LNCAP (cell line): Measurements from ENCODE around the gene SSPN.

Experiments
- TF ChIP-seq, protein P1 (sequence below): fragments of 450-650 bp; IDR thresholded peaks from 2 replicates; pipeline ENCODE4 v1.5.1; 2017; ENCODE audit warnings: mild to moderate bottlenecking

Gene SSPN, protein sequence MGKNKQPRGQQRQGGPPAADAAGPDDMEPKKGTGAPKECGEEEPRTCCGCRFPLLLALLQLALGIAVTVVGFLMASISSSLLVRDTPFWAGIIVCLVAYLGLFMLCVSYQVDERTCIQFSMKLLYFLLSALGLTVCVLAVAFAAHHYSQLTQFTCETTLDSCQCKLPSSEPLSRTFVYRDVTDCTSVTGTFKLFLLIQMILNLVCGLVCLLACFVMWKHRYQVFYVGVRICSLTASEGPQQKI

DNA sequence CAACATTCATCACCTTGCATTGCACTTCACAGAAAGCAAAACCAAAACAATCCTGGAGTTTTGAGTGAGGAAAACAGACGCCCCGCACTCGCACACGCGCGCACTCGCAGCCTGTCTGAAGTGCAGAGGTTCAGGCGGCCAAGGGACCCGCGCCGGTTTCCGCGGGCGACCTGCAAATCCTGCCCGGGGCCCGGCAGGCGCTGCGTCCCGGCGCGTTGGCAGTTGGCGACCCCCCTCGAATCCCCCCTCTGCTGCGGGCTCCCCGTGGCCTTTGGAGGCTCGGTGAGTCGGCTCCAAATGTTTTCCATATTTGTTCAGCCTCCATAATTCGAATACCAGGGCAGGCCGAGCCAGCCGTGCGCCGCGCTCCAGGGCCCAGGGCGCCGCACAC is at the start of gene SSPN:
Gene SSPN, plus strand, starts transcription at position 324 of the 391 bp plus-strand sequence. CDS start 100 bp downstream, outside the sequence.
- TF ChIP-seq, protein P1, sequence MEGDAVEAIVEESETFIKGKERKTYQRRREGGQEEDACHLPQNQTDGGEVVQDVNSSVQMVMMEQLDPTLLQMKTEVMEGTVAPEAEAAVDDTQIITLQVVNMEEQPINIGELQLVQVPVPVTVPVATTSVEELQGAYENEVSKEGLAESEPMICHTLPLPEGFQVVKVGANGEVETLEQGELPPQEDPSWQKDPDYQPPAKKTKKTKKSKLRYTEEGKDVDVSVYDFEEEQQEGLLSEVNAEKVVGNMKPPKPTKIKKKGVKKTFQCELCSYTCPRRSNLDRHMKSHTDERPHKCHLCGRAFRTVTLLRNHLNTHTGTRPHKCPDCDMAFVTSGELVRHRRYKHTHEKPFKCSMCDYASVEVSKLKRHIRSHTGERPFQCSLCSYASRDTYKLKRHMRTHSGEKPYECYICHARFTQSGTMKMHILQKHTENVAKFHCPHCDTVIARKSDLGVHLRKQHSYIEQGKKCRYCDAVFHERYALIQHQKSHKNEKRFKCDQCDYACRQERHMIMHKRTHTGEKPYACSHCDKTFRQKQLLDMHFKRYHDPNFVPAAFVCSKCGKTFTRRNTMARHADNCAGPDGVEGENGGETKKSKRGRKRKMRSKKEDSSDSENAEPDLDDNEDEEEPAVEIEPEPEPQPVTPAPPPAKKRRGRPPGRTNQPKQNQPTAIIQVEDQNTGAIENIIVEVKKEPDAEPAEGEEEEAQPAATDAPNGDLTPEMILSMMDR: no peak

DNA sequence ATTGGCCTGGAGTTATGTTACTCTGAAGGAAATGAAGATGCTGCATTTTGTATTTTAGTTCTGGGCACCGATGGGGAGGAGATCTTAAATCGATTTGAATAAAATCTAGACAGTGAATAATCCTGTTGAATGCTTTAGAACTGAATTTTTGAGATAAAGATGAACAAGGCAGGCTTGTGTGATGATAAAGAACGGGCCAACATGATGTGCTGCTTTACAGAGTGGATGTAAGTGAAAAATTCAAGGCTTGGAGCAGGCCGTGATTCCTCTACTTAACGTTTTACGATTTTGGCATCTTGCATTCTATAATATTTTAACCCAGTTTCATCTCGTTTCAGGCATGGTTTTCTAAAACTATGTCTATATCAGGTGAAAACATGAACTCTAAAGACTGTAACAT is 47.1 kb upstream of the SSPN start:
- TF ChIP-seq, protein P1: no peak

DNA sequence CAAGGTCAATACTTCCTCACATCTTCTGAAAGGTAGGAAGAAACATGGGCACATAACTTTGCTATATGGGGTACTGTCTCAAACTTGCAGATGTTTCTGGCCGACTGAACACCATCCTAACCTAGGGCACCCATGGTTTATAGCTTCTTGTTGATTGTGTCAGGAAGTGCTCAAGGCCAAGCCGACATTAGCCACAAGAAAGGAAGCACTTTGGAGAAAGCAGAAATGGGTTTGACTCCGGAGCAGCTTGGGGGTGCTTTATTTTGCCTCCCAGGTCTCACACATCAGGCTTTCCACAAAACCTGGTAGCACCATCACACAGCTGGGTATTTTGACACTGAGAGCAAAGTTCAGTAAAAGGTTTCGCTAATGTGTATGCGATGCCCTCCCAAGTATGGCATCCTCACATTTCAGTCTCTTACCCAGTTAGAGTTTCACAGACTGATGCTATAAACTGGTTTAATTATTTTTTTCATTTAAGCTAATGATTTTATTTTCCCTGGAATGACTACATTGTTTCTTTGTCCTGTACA is 45.3 kb upstream of the SSPN start:
- TF ChIP-seq, protein P1: no peak

DNA sequence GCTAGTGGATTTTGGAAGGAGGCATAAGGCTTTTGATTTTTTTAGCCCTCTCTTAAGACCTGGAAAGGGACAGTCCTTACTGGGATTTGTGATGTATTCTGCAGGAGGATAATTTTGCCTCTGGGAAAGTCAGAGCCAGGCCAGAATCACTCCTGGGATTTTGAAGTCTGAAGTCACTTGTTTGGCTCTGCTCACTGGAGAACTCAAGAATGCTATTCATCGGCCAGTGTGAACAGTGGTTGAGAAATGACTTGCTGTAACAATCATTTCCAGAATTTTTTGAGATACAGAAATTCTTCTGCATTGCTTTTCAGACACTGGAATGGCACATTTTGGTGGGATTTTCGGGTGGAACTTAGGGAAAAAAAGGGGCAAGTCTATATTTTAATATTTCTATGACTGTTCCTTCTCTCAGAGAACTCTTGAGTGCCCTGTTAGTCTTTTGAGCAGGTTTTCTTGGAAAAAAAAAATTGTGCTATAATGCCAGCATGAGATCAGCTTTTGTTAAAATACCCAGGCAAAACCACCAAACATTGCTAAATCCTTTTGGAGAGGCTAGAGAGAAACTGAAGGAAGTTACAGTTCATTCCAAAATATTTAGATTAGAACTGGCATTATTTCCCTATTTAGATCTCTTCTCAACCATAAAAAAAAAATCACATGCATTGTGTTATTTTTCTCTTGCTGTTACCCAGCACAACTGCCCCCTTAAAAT is 44.5 kb upstream of the SSPN start:
- TF ChIP-seq, protein P1: no peak

DNA sequence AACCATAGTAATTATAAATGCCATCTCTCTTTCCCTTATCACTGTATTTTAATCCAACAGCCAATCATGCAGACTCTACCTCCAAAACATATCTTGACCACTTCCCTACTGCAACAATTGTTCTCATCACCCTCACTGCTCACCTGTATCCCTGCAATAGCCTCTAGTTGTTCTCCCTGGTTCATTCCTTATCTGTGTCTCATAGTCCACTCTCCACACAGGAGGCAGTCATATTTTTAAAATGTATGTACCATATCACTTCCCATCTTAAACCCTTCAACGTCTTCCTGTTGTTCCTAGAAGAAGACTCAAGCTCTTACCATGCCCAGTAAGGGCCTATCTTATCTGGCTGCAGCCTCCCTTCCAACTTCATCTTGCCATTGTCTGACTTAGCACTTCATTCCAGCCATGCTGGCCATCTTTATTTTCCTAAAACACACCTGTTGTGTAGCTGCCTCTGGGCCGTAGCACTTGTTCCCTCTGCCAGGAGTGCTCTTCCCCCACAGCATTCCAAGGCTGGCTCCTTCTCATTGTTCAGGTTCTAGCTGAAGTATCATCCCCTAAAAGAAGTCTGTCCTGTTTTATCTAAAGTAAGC is 42.8 kb upstream of the SSPN start:
- TF ChIP-seq, protein P1: no peak

DNA sequence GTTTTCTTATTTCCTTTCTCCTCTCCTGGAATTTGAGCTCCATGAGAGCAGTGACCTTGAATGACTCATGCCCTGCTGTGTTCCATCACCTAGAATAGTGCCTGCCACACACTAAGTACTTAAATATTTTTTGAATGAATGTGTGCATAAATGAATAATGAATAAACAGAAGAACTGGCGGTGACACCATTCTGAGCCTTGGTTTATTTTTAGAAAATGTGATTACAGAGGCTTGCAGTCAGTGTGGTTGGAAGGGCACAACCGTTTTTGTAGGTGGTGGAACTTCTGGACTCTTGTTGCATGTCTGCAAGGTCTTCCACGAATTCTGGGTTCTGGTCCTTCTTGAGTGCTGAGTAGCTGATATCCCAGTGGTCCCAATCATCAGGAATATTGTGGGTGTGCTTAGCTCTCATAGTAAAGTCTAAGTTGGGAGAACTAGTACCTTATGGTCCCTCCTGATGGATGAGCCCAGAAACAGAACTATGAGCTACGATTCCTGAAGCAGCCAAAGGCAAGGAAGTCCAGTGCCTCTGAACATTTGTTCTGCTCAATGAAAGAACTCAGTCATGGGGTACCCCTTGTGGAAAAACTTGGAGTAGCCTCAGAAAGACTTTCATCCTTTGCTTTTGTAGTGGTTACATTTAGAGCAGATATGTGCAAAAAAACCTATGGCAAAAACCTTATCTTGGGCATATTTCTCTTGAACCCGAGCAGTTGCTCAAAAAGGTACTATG is 41.8 kb upstream of the SSPN start:
- TF ChIP-seq, protein P1: no peak

DNA sequence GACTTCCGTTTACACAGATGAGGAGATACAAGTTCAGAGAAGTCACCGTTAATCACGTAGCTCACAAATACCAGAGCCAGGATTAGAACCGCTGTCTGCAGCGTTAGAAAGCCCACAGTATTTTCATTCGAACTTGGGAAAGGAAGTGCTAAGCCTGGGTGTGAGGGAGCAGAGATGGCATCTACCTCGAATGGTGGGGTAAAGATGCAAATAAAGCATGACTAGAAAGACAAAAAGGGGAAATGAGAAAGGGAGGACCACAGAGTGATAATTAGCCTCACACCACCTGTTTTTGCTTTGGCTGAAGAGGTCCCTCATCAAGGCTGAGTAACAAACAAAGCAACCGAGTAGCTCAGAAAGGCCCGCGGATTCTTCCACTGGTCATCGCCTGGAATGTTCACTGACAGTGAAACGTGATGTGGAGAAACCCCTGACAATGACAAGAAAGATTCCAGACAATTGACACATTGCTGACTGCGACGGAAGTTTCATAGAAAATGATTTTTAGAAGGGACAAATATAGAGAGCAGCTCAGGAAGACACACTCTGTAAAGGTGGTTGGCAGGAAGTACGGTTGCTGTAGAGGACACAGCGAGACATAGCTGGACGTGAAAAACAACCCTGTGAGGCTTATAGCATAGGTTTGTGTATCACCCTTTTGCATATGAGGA is 39.0 kb upstream of the SSPN start:
- TF ChIP-seq, protein P1: no peak
